AG10803 (cell line): Measurements from ENCODE around the gene GLOD4.

Experiments used
- DNase-seq: peaks from one replicate; pipeline ENCODE4 v3.0.0; 2010; ENCODE audit warnings: low read depth
- H3K4me3 ChIP-seq: 2 replicates; pipeline ENCODE4 v1.5.1; 2011; ENCODE audit warnings: mild to moderate bottlenecking, low read length, control low read depth
- CTCF ChIP-seq: conservative IDR thresholded peaks from 2 replicates; pipeline ENCODE4 v1.5.1; 2011; ENCODE audit warnings: mild to moderate bottlenecking, low read length, control low read depth, inconsistent platforms

Gene GLOD4

GRCh38 chr17:725746-726145 is 56.3 kb downstream of the GLOD4 start:
- TF ChIP-seq CTCF, result no peak
- no peak overlapping the region for H3K4me3 ChIP-seq
- no peak for DNase-seq

GRCh38 chr17:725084-725483 is 57.0 kb downstream of the GLOD4 start:
- no peak overlapping the region for H3K4me3 ChIP-seq
- TF ChIP-seq CTCF, result no peak

GRCh38 chr17:721540-721937 is 60.5 kb downstream of the GLOD4 start:
- TF ChIP-seq CTCF, result no peak
- DNase-seq, result no peak
- no peak overlapping the region for H3K4me3 ChIP-seq

More at GRCh38 chr17:725084-725483, 57.0 kb downstream of the GLOD4 start:
- DNase-seq, result no peak

- no peak for DNase-seq
- TF ChIP-seq CTCF, result no peak
- H3K4me3 ChIP-seq, result no peak overlapping the region
These were observed 61.2 kb downstream of the GLOD4 start for GRCh38 chr17:720706-721539.

- no peak overlapping the region for H3K4me3 ChIP-seq
- DNase-seq, result no peak
- TF ChIP-seq CTCF, result no peak
These were observed 64.0 kb downstream of the GLOD4 start for GRCh38 chr17:718075-718474.
